ENCODE results near the gene CLINT1. TPM values are rescaled to one million over a fixed set of nuclear protein-coding genes. Genes with fewer than 3 reads are reported as not detected.

Gene CLINT1
- total RNA-seq, 1 experiment from 2014 or later, result 69.6 TPM

GRCh38 chr5:157761690-157762621 lies 97.0 kb downstream of the CLINT1 start:
- peak; percentile 72 for DNase-seq (ENCODE audit: low spot score)
- H3K36me3 ChIP-seq (ENCODE audit: insufficient read depth, low read length, poor library complexity, severe bottlenecking), result no peaks in the 10 kb centered on the region
- BruUV-seq (replicated peaks), result no TSS peak
- intact Hi-C loops (cut with micrococcal nuclease; ENCODE audit: unreplicated experiment), result loop anchor here (5.0 to 10.0 kb wide), 3 partner anchors 185 to 1373 kb away; no protein-coding TSS in a partner anchor
- CTCF ChIA-PET, result interaction anchor here (0.5 kb wide), 1 partner anchor 1913 kb away, joined by 4 read pairs; no protein-coding TSS in a partner anchor
- TF ChIP-seq EZH2 (IDR thresholded peaks at IDR 0.05; ENCODE audit: borderline replicate concordance, low read depth, low read length, poor library complexity, severe bottlenecking), result no peak
- peak; percentile 73 for TF ChIP-seq CTCF (conservative IDR thresholded peaks at IDR 0.05; ENCODE audit: low read depth, low read length)
- H3K27me3 ChIP-seq (replicated peaks; ENCODE audit: insufficient read depth, low read depth, low read length, poor library complexity), result no peaks in the 10 kb centered on the region
- H3K27ac ChIP-seq (ENCODE audit: low read depth, low read length, poor library complexity, severe bottlenecking), result no peak overlapping the region
- H3K4me1 ChIP-seq (ENCODE audit: insufficient read depth, low read length, poor library complexity, severe bottlenecking), result no peaks in the 10 kb centered on the region
- POLR2A ChIA-PET (ENCODE audit: low non-redundant PET), result no interaction called here
- no peaks in the 10 kb centered on the region for H3K9me3 ChIP-seq (ENCODE audit: low read depth, low read length, poor library complexity, severe bottlenecking)
- H3K4me3 ChIP-seq (ENCODE audit: low read depth, low read length, poor library complexity, severe bottlenecking), result no peak overlapping the region

- H3K27ac ChIP-seq (ENCODE audit: low read depth, low read length, poor library complexity, severe bottlenecking), result no peak overlapping the region
- CTCF ChIA-PET, result no interaction called here
- no peaks in the 10 kb centered on the region for H3K9me3 ChIP-seq (ENCODE audit: low read depth, low read length, poor library complexity, severe bottlenecking)
- POLR2A ChIA-PET (ENCODE audit: low non-redundant PET), result no interaction called here
- TF ChIP-seq CTCF (conservative IDR thresholded peaks at IDR 0.05; ENCODE audit: low read depth, low read length) (no peak), EZH2 (IDR thresholded peaks at IDR 0.05; ENCODE audit: borderline replicate concordance, low read depth, low read length, poor library complexity, severe bottlenecking) (no peak)
- no peaks in the 10 kb centered on the region for H3K36me3 ChIP-seq (ENCODE audit: insufficient read depth, low read length, poor library complexity, severe bottlenecking)
- H3K4me1 ChIP-seq (ENCODE audit: insufficient read depth, low read length, poor library complexity, severe bottlenecking), result no peaks in the 10 kb centered on the region
- DNase-seq (ENCODE audit: low spot score), result no peak
- no peaks in the 10 kb centered on the region for H3K27me3 ChIP-seq (replicated peaks; ENCODE audit: insufficient read depth, low read depth, low read length, poor library complexity)
- no TSS peak for BruUV-seq (replicated peaks)
- intact Hi-C loops (cut with micrococcal nuclease; ENCODE audit: unreplicated experiment), result no loop called here
- H3K4me3 ChIP-seq (ENCODE audit: low read depth, low read length, poor library complexity, severe bottlenecking), result no peak overlapping the region
Measured at GRCh38 chr5:157758706-157759105, 100.2 kb downstream of the CLINT1 start.

- CTCF ChIA-PET, result no interaction called here
- Histone ChIP-seq H3K4me3 (ENCODE audit: low read depth, low read length, poor library complexity, severe bottlenecking) (no peak overlapping the region), H3K27me3 (replicated peaks; ENCODE audit: insufficient read depth, low read depth, low read length, poor library complexity) (no peaks in the 10 kb centered on the region), H3K27ac (ENCODE audit: low read depth, low read length, poor library complexity, severe bottlenecking) (no peak overlapping the region), H3K36me3 (ENCODE audit: insufficient read depth, low read length, poor library complexity, severe bottlenecking) (no peaks in the 10 kb centered on the region), H3K4me1 (ENCODE audit: insufficient read depth, low read length, poor library complexity, severe bottlenecking) (no peaks in the 10 kb centered on the region), H3K9me3 (ENCODE audit: low read depth, low read length, poor library complexity, severe bottlenecking) (no peaks in the 10 kb centered on the region)
- POLR2A ChIA-PET (ENCODE audit: low non-redundant PET), result no interaction called here
- intact Hi-C loops (cut with micrococcal nuclease; ENCODE audit: unreplicated experiment), result no loop called here
- DNase-seq (ENCODE audit: low spot score), result no peak
- BruUV-seq (replicated peaks), result no TSS peak
- no peak for TF ChIP-seq CTCF (conservative IDR thresholded peaks at IDR 0.05; ENCODE audit: low read depth, low read length)
- TF ChIP-seq EZH2 (IDR thresholded peaks at IDR 0.05; ENCODE audit: borderline replicate concordance, low read depth, low read length, poor library complexity, severe bottlenecking), result no peak
Measured at GRCh38 chr5:157756122-157756521, 102.8 kb downstream of the CLINT1 start.
